H1 (cell line): ENCODE measurements around the gene JAG2. TPM values are rescaled to one million over a fixed set of nuclear protein-coding genes. Genes with fewer than 3 reads are reported as not detected.

ENCODE experiments used
- CTCF ChIA-PET: fragments of 300-600 bp; sonication (Branson Sonifier 250); formaldehyde crosslinking; loops from one replicate; lab custom pipeline; 2021; ENCODE audit not compliant: partially characterized antibody; lab: Charles Lee
- POLR2A ChIA-PET: fragments of 300-600 bp; sonication (Branson Sonifier 250); formaldehyde crosslinking; loops from one replicate; lab custom pipeline; 2021; ENCODE audit warnings: inconsistent platforms; ENCODE audit not compliant: partially characterized antibody; lab: Charles Lee
- DNase-seq, 2 experiments: peaks; one replicate each; pipeline versions ENCODE4 v3.0.0 to v3.0.0-alpha.2; 2010 to 2022; ENCODE audit warnings: low spot score in 2 of 2, low read depth in 1 of 2, mixed read lengths in 1 of 2
- FAIRE-seq: peaks from 2 replicates; lab custom pipeline; 2011; peaks lifted over from hg19 to GRCh38; lab: Jason Lieb, UNC
- H2AFZ ChIP-seq: 2 replicates; pipeline ENCODE4 v1.8.1; 2012; ENCODE audit warnings: low read length, inconsistent platforms
- H2AK5ac ChIP-seq: 2 replicates; pipeline ENCODE4 v1.6.1; 2013; ENCODE audit warnings: low read depth, low read length
- H2BK120ac ChIP-seq: replicated peaks from 2 replicates; pipeline ENCODE3; 2013; ENCODE audit warnings: low read depth, low read length, inconsistent platforms
- H2BK12ac ChIP-seq: 2 replicates; pipeline ENCODE4 v1.6.1; 2013; ENCODE audit warnings: low read depth, low read length
- H2BK15ac ChIP-seq: 2 replicates; pipeline ENCODE4 v1.6.1; 2013; ENCODE audit warnings: low read length
- H2BK20ac ChIP-seq: 2 replicates; pipeline ENCODE4 v1.6.1; 2013; ENCODE audit warnings: low read length
- H2BK5ac ChIP-seq: 2 replicates; pipeline ENCODE4 v1.6.1; 2013; ENCODE audit warnings: low read depth, low read length
- H3K14ac ChIP-seq: 2 replicates; pipeline ENCODE4 v1.6.1; 2013; ENCODE audit warnings: inconsistent platforms; ENCODE audit not compliant: insufficient read length
- H3K18ac ChIP-seq: 2 replicates; pipeline ENCODE4 v1.6.1; 2013; ENCODE audit warnings: low read length; ENCODE audit errors: extremely low read depth
- H3K23ac ChIP-seq: 2 replicates; pipeline ENCODE4 v1.6.1; 2013; ENCODE audit warnings: inconsistent platforms; ENCODE audit not compliant: insufficient read length
- H3K23me2 ChIP-seq: 2 replicates; pipeline ENCODE4 v1.6.1; 2013; ENCODE audit warnings: low read depth, low read length
- H3K27ac ChIP-seq: 2 replicates; pipeline ENCODE4 v1.6.1; 2011; ENCODE audit warnings: low read depth, low read length, inconsistent platforms
- H3K27me3 ChIP-seq, 4 experiments: replicated peaks in 1 of 4; 1 replicate in 1 of 4; 2 replicates in 3 of 4; pipeline versions ENCODE4 v1.6.1 to v1.8.1; 2011 to 2013; ENCODE audit warnings: low read length in 3 of 4, mild to moderate bottlenecking in 3 of 4, inconsistent platforms in 2 of 4, mixed read lengths in 2 of 4, moderate library complexity in 1 of 4; ENCODE audit not compliant: control insufficient read depth in 3 of 4, insufficient read depth in 3 of 4; ENCODE audit errors: extremely low read depth in 1 of 4
- H3K36me3 ChIP-seq, 4 experiments: 2 replicates each; pipeline versions ENCODE4 v1.6.1 to v1.8.1; 2011 to 2013; ENCODE audit warnings: mild to moderate bottlenecking in 4 of 4, low read length in 3 of 4, moderate library complexity in 2 of 4, control low read depth in 1 of 4, inconsistent platforms in 1 of 4; ENCODE audit not compliant: insufficient read depth in 4 of 4, control insufficient read depth in 2 of 4
- H3K4ac ChIP-seq: replicated peaks from 2 replicates; pipeline ENCODE3; 2013; ENCODE audit warnings: low read length, low read depth, mixed read lengths, inconsistent platforms; ENCODE audit not compliant: insufficient read length
- H3K4me1 ChIP-seq, 4 experiments: replicated peaks in 1 of 4; 1 replicate in 1 of 4; 2 replicates in 3 of 4; pipeline versions ENCODE4 v1.6.1 to v1.8.1; 2011 to 2013; ENCODE audit warnings: low read length in 3 of 4, inconsistent platforms in 2 of 4, mixed read lengths in 1 of 4; ENCODE audit not compliant: insufficient read depth in 4 of 4, control insufficient read depth in 3 of 4
- H3K4me2 ChIP-seq, 2 experiments: 2 replicates each; pipeline versions ENCODE4 v1.6.1 to v1.8.1; 2011 to 2013; ENCODE audit warnings: low read depth in 2 of 2, low read length in 2 of 2, control low read depth in 1 of 2, inconsistent platforms in 1 of 2, mild to moderate bottlenecking in 1 of 2; ENCODE audit not compliant: insufficient read depth in 1 of 2
- H3K4me3 ChIP-seq, 4 experiments: fragments of 200-600, 300-600 bp in 1 of 4; sonication (generic), shearing (Covaris generic), sonication (Bioruptor Twin) in 1 of 4; 2 replicates each; pipeline versions ENCODE4 v1.5.1 to v1.8.1; 2011 to 2016; ENCODE audit warnings: low read length in 4 of 4, low read depth in 3 of 4, control low read depth in 2 of 4, inconsistent platforms in 2 of 4, mild to moderate bottlenecking in 2 of 4, mixed read lengths in 1 of 4, moderate library complexity in 1 of 4; ENCODE audit not compliant: insufficient read depth in 2 of 4; ENCODE audit errors: extremely low read depth in 1 of 4
- H3K56ac ChIP-seq: replicated peaks from 2 replicates; pipeline ENCODE3; 2013; ENCODE audit warnings: low read depth, mild to moderate bottlenecking, mixed read lengths, low read length, inconsistent platforms; ENCODE audit not compliant: insufficient read length
- H3K79me1 ChIP-seq: 2 replicates; pipeline ENCODE4 v1.6.1; 2013; ENCODE audit warnings: low read depth, low read length, control low read depth
- H3K79me2 ChIP-seq, 2 experiments: 2 replicates each; pipeline versions ENCODE4 v1.6.1 to v1.8.1; 2012 to 2013; ENCODE audit warnings: low read length in 2 of 2, mild to moderate bottlenecking in 2 of 2, inconsistent platforms in 1 of 2; ENCODE audit not compliant: insufficient read depth in 2 of 2, control insufficient read depth in 1 of 2
- H3K9ac ChIP-seq, 4 experiments: replicated peaks in 1 of 4; 1 replicate in 1 of 4; 2 replicates in 3 of 4; pipeline versions ENCODE4 v1.6.1 to v1.8.1; 2011 to 2013; ENCODE audit warnings: low read depth in 3 of 4, low read length in 3 of 4, control low read depth in 2 of 4, mild to moderate bottlenecking in 2 of 4, moderate library complexity in 2 of 4, inconsistent platforms in 1 of 4; ENCODE audit errors: extremely low read depth in 1 of 4
- H3K9me3 ChIP-seq, 2 experiments: 2 replicates each; pipeline versions ENCODE4 v1.6.1 to v1.8.1; 2012 to 2013; ENCODE audit warnings: mild to moderate bottlenecking in 2 of 2, moderate library complexity in 2 of 2, control low read depth in 1 of 2, inconsistent platforms in 1 of 2, low read depth in 1 of 2, low read length in 1 of 2, mixed read lengths in 1 of 2; ENCODE audit not compliant: insufficient read depth in 2 of 2
- H4K20me1 ChIP-seq, 2 experiments: replicated peaks in 1 of 2; 2 replicates each; pipeline versions ENCODE3 to v1.8.1; 2011 to 2013; ENCODE audit warnings: inconsistent platforms in 2 of 2, low read length in 2 of 2, mild to moderate bottlenecking in 1 of 2; ENCODE audit not compliant: insufficient read depth in 2 of 2, control insufficient read depth in 1 of 2
- H4K5ac ChIP-seq: 2 replicates; pipeline ENCODE4 v1.6.1; 2013; ENCODE audit warnings: low read length, low read depth, mixed read lengths, inconsistent platforms; ENCODE audit not compliant: insufficient read length
- H4K8ac ChIP-seq: 2 replicates; pipeline ENCODE4 v1.8.0; 2013; ENCODE audit warnings: mild to moderate bottlenecking, moderate library complexity, low read length, inconsistent platforms; ENCODE audit not compliant: insufficient read depth; ENCODE audit errors: extremely low read depth
- H4K91ac ChIP-seq: replicated peaks from 2 replicates; pipeline ENCODE3; 2013; ENCODE audit warnings: low read length, mixed read lengths, inconsistent platforms; ENCODE audit not compliant: insufficient read length
- GABPA ChIP-seq: IDR thresholded peaks from 2 replicates; pipeline ENCODE4 v1.6.1; 2011; ENCODE audit warnings: mild to moderate bottlenecking, low read length, moderate library complexity, borderline replicate concordance; ENCODE audit not compliant: insufficient read depth
- HDAC2 ChIP-seq, 2 experiments: fragments of 300-600 bp in 1 of 2; sonication (generic) in 1 of 2; IDR thresholded peaks; 2 replicates each; pipeline ENCODE4 v1.6.1; 2011 to 2012; ENCODE audit warnings: low read depth in 2 of 2, low read length in 2 of 2, mild to moderate bottlenecking in 2 of 2, moderate library complexity in 2 of 2, borderline replicate concordance in 1 of 2, inconsistent platforms in 1 of 2
- JUND ChIP-seq: IDR thresholded peaks from 2 replicates; pipeline ENCODE4 v1.6.1; 2011; ENCODE audit warnings: mild to moderate bottlenecking, improper control_type of control experiment, low read length
- KDM1A ChIP-seq: fragments of 200-600, 300-600 bp; sonication (generic); IDR thresholded peaks from 2 replicates; pipeline ENCODE4 v1.7.1; 2016; ENCODE audit warnings: mild to moderate bottlenecking, low read length, borderline replicate concordance
- POLR2AphosphoS5 ChIP-seq: IDR thresholded peaks from 2 replicates; pipeline ENCODE4 v1.6.1; 2011; ENCODE audit warnings: low read depth, low read length
- SIN3A ChIP-seq, 2 experiments: IDR thresholded peaks in 1 of 2; conservative IDR thresholded peaks in 1 of 2; 2 replicates each; pipeline ENCODE4 v1.6.1; 2011 to 2012; ENCODE audit warnings: low read length in 2 of 2, improper control_type of control experiment in 1 of 2, low read depth in 1 of 2, mild to moderate bottlenecking in 1 of 2
- SP1 ChIP-seq: IDR thresholded peaks from 2 replicates; pipeline ENCODE4 v1.6.1; 2011; ENCODE audit warnings: low read depth, low read length
- TCF12 ChIP-seq: IDR thresholded peaks from 2 replicates; pipeline ENCODE4 v1.6.1; 2011; ENCODE audit warnings: low read depth, mild to moderate bottlenecking, low read length
- YY1 ChIP-seq: IDR thresholded peaks from 2 replicates; pipeline ENCODE4 v1.6.1; 2011; ENCODE audit warnings: low read depth, mild to moderate bottlenecking, low read length
- WGBS, 2 experiments: shearing (Covaris generic) in 1 of 2; methylation state at CpG; one replicate each; pipeline versions ENCODE4 v1.1.6 to v1.1.7; 2013 to 2015; ENCODE audit warnings: low lambda C conversion rate in 2 of 2, mixed read lengths in 2 of 2, inconsistent platforms in 1 of 2, low coverage in 1 of 2, missing lambda C conversion rate in 1 of 2; ENCODE audit not compliant: insufficient replicate concordance in 2 of 2, insufficient coverage in 1 of 2, insufficient read length in 1 of 2; ENCODE audit errors: extremely low coverage in 1 of 2, missing lambda C conversion rate in 1 of 2; 5-methylcytosine and 5-hydroxymethylcytosine counted together
- polyA plus RNA-seq, 7 experiments: library from polyadenylated mRNA; depleted of rRNA in 3 of 7; stranded (reverse) in 5 of 7; unstranded in 2 of 7; fragments of >200 nt in 5 of 7; fragments of 200-250 nt in 2 of 7; gene quantifications; 1 replicate in 5 of 7; 2 replicates in 1 of 7; 4 replicates in 1 of 7; pipeline versions ENCODE4 v1.2.1 to v1.2.3, GENCODE V29; 2011 to 2013; ENCODE audit warnings: missing spikeins in 2 of 7, mixed read lengths in 2 of 7
- total RNA-seq: library from RNA; stranded (reverse); fragmentation: NEBNext Ultra II Directional; extraction: Animal tissue kit (Norgen Biotek cat#: 25700); gene quantifications from 2 replicates; pipeline ENCODE4 v1.2.1, GENCODE V29; 2021
- TF ChIP-seq, protein P1 (sequence below): IDR thresholded peaks from 2 replicates; pipeline ENCODE4 v1.6.1; 2012; ENCODE audit warnings: low read length, inconsistent platforms

Gene JAG2
- total and polyA plus RNA-seq, 2 of the 8 experiments (the other 6 are each of a cell fraction or from before 2014, with no cell fraction given), result 2.8 to 6.2 TPM

DNA sequence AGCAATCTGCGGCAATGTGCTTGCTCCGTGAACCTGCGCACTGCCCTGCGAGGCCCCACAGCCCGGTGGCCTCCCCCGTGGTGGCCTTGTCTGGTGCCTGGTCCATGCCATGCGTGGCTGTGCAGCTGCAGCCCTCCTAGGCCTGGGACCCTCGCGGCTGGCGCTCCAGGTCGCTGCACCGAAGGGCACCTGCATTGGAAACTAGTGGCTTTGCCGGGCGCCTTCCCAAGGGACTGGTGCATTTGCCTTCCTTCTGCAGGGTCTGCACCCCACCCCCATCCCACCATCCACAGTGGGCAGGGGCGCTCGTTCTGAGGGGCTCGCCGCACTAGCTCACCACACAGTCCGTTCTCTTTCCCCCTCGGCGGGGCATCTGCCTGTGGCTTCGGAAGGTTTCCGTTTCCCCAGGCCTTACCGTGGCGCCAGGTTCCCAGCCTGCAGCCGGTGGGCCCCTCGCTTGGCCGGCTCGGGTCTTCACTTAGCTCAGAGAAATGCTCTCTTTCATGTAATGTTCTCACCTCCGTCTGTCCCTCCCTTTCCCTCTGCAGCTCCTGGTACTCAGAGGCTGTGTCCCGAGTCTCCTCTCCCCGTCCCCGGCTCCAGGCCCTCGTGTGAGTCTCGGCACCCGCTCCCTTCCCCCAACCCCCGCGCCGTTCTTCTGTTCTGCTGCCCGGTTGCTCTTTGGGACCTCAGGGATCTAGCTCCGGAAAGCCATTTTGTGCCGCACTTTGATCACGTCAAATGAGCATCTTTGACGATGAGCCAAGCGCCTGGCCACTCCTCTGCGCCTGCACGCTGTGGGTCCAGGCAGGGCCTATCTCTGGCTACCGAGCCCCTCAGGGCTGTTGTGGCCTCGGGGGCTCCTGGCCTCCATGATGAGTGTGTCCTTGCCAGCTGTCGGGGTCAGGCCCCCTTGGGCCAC, 31.9 kb downstream of the JAG2 start:
- no peak overlapping the region for H2BK120ac ChIP-seq
- no peak overlapping the region for H3K18ac ChIP-seq
- H3K27ac ChIP-seq, result no peak overlapping the region
- H2AK5ac ChIP-seq, result no peak overlapping the region
- H2AFZ ChIP-seq, result peak overlapping the region; percentile 6; the same call in 1 of the 2 replicates
- H2BK5ac ChIP-seq, result no peak overlapping the region
- no peak overlapping the region for H2BK20ac ChIP-seq
- CTCF ChIA-PET, result interaction anchor here (0.6 to 2.1 kb wide), 6 partner anchors 9 to 215 kb away, joined by 3 to 8 read pairs (median 4); no protein-coding TSS in a partner anchor
- H2BK15ac ChIP-seq, result no peak overlapping the region
- H3K23me2 ChIP-seq, result no peaks in the 10 kb centered on the region
- H3K79me2 ChIP-seq, result no peaks in the 10 kb centered on the region
- no peak overlapping the region for H4K8ac ChIP-seq
- no peaks in the 10 kb centered on the region for H3K27me3 ChIP-seq
- H3K4me3 ChIP-seq, result no peak overlapping the region
- no peak overlapping the region for H3K9ac ChIP-seq
- 86% methylated on average over 43 of the region's 50 CpGs; no CpG with 5 or more reads in 1 of the 2 experiments for WGBS, 2 experiments
- no peak overlapping the region for H4K5ac ChIP-seq
- H4K91ac ChIP-seq, result no peak overlapping the region
- no peak overlapping the region for H2BK12ac ChIP-seq
- H3K23ac ChIP-seq, result no peak overlapping the region
- DNase-seq (peak in 1 of 2 experiments; percentile 45), FAIRE-seq (no peak)
- no peak for TF ChIP-seq KDM1A
- no peak for TF ChIP-seq JUND
- TF ChIP-seq, protein P1, sequence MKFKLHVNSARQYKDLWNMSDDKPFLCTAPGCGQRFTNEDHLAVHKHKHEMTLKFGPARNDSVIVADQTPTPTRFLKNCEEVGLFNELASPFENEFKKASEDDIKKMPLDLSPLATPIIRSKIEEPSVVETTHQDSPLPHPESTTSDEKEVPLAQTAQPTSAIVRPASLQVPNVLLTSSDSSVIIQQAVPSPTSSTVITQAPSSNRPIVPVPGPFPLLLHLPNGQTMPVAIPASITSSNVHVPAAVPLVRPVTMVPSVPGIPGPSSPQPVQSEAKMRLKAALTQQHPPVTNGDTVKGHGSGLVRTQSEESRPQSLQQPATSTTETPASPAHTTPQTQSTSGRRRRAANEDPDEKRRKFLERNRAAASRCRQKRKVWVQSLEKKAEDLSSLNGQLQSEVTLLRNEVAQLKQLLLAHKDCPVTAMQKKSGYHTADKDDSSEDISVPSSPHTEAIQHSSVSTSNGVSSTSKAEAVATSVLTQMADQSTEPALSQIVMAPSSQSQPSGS, result no peak
- no peak for TF ChIP-seq POLR2AphosphoS5
- TF ChIP-seq SP1, result no peak
- no peak for TF ChIP-seq TCF12
- no peak for TF ChIP-seq SIN3A (conservative IDR thresholded peaks at IDR 0.05 in 1 of 2, IDR thresholded peaks at IDR 0.05 in 1 of 2; ENCODE audit: low read depth in 1 of 2, low read length in 2 of 2)
- TF ChIP-seq HDAC2 (IDR thresholded peaks at IDR 0.05; ENCODE audit: borderline replicate concordance in 1 of 2, low read depth in 2 of 2, low read length in 2 of 2), result no peak
- TF ChIP-seq GABPA, result no peak; the same call in 1 of the 2 replicates
- TF ChIP-seq YY1, result no peak
- no peak overlapping the region for H3K56ac ChIP-seq
- H3K4me1 ChIP-seq, result peaks cover 0 to 9% (median 0%) of the 10 kb centered on the region in 4 experiments; a peak in 3 of 7 replicates
- POLR2A ChIA-PET, result no interaction called here
- no peaks in the 10 kb centered on the region for H3K79me1 ChIP-seq
- no peaks in the 10 kb centered on the region for H4K20me1 ChIP-seq
- no peak overlapping the region for H3K4me2 ChIP-seq
- H3K9me3 ChIP-seq, result peaks cover 7 to 15% of the 10 kb centered on the region in 2 experiments
- H3K4ac ChIP-seq, result no peak overlapping the region
- H3K36me3 ChIP-seq, result no peaks in the 10 kb centered on the region; a peak in 1 of 8 replicates
- H3K14ac ChIP-seq, result no peak overlapping the region
